ENCODE measurements around the gene SIGLEC12.

SIGLEC12 gene

DNA sequence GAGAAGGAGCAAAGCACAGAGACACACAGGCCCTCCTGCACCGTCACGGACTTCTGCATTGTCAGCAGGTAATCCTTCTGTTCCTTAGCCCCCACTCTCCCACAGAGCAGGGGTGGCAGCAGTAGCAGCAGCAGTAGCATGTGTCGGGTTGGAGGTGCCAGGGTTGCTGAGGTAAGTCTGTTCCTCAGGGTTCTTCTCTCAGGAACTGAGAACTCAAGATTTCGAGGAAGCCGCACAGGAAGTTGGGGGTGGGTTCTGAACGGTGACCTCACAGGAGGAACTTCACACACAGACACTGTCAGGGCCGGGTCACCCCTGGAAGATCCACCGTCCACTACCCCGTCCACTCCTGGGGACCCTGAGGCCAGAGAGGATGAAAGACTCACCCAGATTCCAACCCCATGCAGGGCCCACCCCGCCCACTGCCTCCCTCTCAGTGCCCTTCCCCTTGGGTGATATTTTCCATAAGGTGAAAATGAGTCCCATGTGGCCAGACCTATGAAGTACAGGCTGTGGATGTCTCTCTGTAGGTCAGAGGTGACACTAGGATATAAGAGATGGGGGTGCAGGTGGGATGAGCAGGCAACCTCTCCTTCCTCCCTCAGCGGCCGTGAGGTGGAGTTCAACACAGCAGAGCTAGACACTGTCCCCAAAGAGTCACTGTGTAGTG lies at the start of gene SIGLEC12:
TSS of gene SIGLEC12 (minus strand) at position 207 of the 670 bp plus-strand sequence. CDS start at position 140, 67 bp downstream.
- no peak for DNase-seq (ENCODE audit: low spot score)

GRCh38 chr19:51550848-51551672 lies 49.5 kb upstream of the SIGLEC12 start:
- no peak for DNase-seq (ENCODE audit: low spot score)

GRCh38 chr19:51549533-51550324 lies 48.1 kb upstream of the SIGLEC12 start:
- DNase-seq (ENCODE audit: low spot score), result no peak

DNA sequence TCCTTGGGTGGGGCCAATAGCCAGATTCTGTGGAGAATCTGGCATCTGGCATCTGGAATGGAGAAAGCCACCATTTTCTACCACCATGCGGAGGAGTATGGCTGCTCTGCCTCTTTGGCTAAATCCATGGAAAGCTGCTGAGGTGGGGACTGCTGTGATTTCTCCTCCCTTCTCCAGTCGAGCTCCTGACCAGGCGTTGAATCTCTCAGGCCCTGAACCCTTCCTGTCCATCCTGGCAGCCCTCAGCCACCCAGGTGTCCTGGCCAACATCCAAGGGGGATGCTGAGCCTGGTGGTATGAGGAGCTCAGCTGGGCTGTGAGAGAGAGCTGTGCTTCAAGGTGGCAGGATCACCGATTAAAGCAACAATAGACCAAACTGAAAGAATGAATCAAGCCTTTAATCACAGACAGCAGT lies 47.3 kb upstream of the SIGLEC12 start:
- DNase-seq (ENCODE audit: low spot score), result no peak

DNA sequence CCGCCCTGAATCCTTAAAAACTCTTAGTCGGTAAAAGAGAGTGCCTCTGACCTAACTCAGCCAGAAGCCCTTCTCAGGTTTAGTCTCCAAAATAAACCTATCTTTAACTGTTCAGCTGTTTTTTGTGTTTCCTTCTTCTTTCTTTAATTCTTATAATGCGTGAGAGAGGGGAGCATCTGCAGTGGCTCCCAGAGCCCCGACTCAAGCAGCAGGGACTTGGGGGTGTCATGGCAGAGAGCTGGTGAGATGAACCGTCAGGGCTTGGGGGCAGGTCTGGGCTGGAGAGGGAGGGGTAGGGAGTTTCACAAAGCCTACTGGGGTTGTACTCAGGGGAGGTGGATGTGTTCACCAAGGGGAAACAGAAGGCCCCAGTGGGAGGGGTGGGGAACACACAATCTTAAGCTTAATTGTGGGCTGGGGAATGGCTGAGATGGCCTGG lies 46.6 kb upstream of the SIGLEC12 start:
- no peak for DNase-seq (ENCODE audit: low spot score)

DNA sequence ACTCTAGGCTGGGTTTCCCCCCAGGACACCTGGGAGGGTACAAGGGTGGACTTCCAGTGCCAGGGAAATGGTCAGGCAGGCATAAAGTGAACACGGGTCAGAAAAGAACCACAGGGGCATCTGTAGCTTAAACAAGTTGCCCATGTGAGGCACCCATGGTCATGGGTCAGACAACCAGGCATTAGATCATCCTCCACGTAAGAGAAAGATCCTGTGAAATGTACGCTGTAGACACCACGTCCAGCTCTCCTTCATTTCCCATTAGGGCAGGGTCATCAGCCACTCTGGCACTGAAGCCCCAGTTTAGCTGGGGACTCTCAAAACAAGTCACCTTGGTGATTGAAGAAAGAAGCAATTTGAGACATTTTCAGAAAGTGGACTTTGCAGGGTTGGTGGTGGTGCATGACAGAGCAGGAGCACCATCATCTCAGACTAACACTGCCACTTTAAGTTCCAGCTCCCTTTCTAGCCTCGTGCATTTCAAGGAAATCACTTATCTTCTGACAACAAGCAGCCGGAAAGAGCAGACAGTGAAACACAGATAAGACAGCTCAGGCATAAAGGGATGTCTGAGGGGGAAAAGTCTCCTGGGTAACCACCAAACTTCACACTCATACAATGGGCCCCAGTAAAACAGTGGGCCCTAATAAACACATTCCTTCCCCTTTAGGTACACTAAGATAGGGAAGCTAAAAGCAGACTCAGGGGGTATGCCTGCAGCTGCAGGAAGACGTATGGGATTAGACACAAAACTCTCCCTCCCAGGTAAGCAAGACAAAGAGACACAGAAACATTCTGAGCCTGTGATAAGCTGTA lies 46.0 kb upstream of the SIGLEC12 start:
- DNase-seq (ENCODE audit: low spot score), result no peak

DNA sequence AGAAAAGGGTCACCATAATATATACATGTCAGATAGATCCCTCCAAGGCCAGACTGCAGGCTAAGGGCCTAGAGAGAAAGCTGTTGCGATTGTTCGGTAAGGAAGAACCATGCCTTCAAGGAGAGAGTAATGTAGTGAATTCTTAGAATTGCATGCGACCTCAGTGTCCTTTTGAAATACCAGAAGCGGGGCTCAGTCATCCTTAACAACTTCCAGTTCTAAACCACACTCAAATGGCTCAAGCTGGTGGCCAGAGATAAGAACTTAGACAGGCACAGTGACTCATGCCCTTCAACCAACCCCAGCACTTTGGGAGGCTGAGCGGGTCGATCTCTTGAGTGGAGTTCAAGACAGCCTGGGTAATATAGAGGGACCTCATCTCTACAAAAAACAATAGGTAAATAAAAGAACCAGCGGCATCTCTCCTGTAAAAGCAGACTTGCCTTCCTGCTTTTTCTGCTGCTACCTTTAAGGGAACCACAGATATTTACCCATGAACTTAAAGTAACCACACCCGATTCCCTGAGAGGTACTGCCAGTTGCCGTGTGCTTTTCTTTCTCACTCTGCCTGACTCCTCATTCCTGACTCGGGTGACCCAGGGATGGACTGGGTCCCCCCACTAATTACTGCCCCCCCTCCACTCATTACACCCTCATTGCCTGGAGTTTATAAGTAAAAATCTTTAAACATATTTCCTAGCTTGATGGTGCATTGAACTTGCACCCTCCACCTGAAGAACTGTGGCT lies 45.2 kb upstream of the SIGLEC12 start:
- no peak for DNase-seq (ENCODE audit: low spot score)

DNA sequence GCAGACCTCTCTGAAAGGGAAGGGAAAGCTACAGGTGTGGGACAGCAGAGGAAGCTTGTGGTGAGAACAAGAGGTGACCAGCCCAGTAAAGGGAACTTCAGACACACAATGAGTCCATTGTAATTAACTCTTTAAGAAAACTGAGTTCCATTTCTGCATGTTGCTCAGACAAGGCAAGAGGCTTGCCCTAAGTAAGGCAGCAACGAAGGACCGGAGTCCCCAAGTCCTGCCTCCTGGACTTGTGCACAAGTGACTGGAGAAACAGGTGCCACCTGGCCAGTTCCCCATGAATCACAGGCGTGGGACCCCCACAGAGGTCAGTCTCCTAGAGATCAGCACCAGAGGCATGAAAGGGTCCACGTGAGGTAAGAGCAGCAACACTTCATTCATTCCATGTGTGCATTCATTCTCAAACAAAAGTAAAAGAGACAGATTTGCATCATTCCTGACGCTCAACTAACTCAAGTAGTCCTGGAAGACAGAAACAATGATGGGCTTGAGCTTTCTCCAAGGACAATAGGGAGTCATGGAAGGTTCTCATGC lies 44.6 kb upstream of the SIGLEC12 start:
- DNase-seq (ENCODE audit: low spot score), result no peak

- no peak for DNase-seq (ENCODE audit: low spot score)
Measured at GRCh38 chr19:51544038-51544437, 42.4 kb upstream of the SIGLEC12 start.

DNA sequence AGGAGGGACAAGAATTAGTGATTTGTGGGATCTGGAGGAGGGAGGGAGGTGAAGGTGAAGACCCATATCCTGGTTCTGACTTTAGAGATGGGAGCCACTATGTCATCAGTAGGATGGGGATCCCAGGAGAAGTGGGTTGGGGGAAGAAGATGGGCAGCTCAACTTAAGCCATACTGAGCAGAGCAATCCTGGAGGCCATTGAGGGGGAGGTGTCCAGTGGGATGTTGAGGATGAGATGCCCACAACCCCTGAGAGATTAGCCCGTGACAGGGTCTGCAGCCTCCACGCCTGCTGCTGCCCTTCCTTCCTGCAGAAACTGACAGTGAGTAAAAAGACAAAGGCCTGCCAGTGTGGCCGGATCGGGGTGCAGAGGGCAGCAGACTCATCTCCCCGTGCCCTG lies 41.1 kb upstream of the SIGLEC12 start:
- DNase-seq (ENCODE audit: low spot score), result no peak

DNA sequence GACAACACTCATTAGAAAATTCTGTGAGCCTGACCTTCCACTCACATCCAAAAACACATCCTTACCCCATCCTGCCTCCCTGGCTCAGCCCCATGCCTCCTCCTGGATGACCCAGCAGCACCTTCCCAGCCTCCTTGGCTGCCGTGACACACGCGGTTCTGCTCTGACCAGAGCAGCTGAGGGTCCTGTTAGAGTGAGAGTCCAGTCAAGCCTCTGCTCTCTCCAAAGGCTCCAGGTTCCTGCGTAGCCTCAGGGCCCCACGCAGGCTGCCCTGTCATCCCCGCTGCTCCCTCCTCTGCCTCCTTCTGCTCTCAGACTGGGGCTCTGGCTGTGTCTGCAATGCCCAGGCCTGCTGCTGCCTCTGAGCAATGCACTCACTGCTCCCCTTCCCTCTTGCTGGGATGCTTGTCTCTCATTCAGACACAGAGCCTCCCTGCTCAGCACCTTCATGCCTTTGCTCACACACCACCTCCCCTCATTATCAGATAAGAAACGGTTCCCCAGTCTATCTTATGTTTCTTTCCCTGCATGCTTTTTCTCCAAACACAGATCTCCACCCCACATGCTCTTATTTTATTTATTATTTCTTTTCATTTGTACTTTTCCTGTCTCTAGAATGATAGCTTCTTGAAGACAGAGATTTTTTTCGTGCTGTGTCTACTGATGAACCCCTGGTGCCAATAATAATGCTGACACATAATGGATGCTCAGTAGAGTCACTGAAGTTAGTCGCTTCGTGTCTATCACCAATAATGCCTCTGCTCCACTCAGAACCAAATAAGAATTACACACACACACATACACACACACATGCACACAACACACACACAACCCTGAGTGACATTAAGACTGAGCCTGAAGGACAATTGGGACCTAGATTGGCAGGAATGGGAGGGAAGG lies 40.1 kb upstream of the SIGLEC12 start:
- DNase-seq (ENCODE audit: low spot score), result no peak

DNA sequence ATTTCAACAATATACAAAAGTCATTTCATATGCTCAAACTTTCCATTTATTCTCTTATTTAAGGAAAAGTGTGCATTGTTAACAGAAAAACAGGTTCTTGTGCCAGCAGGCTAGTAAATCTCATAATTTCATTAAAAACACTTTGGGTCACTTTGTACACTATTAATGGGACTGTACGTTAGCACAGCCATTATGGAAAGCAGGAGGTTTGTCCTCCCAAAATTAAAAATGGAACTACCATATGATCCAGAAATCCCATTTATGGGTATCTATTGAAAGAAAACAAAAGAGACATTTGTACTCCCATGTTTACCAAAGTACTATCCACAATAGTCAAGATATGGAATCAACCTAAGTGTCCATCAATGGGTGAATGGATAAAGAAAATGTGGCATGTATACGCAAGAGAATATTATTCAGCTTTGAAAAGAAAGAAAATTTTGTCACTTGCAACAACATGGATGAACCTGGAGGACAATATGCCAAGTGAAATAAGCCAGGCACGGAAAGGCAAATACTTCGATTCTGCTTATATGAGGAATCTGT lies 38.3 kb upstream of the SIGLEC12 start:
- no peak for DNase-seq (ENCODE audit: low spot score)

- DNase-seq (ENCODE audit: low spot score), result no peak
Measured at GRCh38 chr19:51535535-51535934, 33.9 kb upstream of the SIGLEC12 start.

DNA sequence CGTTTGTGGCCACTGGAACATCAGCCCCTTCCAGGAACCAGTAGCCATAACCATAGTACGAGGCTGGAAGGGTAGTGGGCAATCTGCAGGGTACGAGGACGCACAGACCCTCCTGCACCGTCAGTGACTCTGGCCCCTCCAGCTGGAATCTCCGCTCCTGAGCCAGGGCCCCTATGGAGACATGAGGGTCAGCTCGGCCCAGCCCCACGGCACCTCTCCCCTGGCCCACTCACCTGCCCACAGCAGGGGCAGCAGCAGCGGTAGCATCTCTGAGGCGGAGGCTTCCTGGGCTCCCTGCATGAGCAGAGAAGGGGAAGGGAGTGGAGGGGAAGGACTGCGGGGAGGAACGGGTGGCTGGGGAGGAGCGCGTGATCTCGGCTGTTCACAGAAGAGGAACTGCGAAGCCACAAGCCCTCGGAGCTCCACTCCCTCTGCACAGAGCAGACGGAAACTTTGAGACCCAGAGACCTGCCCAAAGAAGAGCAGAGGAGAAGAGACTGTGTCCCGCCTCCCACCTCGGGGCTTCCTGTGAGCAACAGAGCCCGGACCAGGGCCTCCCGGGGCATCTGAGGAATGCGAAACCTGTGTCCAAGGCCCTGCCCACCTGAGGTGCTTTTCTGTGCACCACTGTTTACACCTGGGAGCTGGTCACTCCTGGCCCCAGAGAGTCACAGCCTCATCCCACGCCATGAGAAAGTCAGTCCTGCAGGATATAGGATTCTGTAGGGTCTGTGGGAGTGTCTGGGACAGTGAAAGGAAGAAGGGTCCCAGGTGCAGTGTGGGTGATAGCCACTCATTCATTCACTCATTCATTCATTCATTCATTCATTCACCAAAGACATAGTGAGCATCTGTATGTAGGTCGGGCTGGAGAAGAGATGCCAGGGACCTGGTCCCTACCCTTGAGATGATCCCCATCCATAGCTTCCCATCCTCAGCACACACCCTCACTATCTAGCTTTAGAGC lies 30.0 kb upstream of the SIGLEC12 start, which contains the start of gene SIGLEC6:
TSS of gene SIGLEC6 (minus strand) at position 322 of the 967 bp plus-strand sequence. CDS start at position 300, 22 bp downstream.
- peak; percentile 6 for DNase-seq (ENCODE audit: low spot score)

DNA sequence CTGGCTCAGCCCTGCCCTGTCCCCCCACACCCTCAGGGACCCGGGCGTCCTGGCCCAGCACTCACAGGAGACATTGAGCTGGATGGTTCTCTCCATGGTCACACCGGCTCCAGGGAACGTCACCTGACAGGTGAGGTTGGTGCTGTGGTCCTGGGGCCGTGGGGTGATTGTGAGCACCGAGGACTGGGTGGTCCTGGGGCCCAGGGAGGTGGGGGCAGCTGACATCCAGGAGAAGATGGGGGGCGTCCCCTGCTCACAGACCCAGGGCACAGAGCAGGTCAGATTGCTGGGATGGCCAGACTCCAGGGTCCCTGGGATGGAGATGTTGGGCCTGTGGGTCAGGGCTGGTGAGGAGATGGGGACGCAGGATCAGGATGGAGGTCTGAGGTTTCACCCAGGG lies 29.0 kb upstream of the SIGLEC12 start:
- DNase-seq (ENCODE audit: low spot score), result no peak

DNA sequence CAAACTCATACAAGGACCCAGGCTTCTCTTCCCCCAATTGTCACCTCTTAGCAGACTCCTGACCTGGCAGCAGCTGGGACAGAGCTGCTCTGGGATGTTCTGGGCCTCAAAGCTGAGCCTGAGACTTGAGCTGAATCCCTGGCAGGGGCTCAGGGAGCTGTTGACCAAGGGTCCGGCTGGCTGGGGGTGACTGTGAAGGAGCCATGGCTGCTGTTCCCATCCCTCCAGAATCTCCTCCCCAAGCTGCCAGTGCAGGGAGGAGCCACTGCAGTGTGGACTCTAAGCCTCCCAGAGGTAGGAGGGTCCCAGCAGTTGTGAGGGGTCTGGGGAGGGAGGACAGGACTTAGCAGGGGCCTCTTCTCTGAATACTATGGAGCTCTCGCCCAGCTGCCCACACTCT lies 27.7 kb upstream of the SIGLEC12 start:
- DNase-seq (ENCODE audit: low spot score), result no peak

- no peak for DNase-seq (ENCODE audit: low spot score)
Measured at GRCh38 chr19:51525651-51526050, 24.1 kb upstream of the SIGLEC12 start.

DNA sequence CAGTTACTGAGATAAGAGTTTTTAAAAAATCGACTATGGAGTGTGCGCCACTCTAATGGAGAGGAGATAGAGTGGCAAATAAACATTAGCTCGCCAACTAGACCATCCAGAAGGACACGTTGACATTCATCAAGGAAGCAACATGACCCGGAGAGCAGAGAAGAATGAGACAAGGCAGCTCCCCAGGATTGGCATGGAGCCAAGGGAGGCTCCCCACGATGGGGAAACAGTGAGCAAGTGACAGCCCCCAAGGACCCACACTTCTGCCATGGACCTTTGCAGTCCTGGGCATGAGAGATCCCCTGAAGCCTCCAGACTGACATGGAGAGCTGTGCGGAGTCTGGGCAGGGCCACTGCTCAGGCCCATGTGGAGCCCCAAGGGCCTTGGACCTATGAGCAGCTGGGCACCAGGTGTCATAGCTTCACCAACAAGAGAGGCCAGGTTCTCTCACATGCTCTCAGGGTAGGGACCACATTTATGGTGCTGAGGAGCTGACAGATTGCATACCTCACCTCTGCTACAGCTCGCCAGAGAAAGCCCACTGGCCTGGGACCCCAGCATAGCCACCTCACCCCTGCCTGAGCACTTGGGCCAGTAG lies 23.2 kb upstream of the SIGLEC12 start:
- no peak for DNase-seq (ENCODE audit: low spot score)
